NCI-H345 (cell line): ENCODE data around the gene EPHB3.

Experiments used
- DNase-seq: peaks from one replicate; lab custom pipeline; 2025; lab: John Stamatoyannopoulos, UW

Gene EPHB3

GRCh38 chr3:184564685-184565385 lies 3.2 kb downstream of the EPHB3 start:
- no peak for DNase-seq

GRCh38 chr3:184565421-184566211 lies 4.0 kb downstream of the EPHB3 start:
- peak; percentile 45 for DNase-seq

- DNase-seq = no peak
Observed at GRCh38 chr3:184566441-184567414, 5.1 kb downstream of the EPHB3 start.

- DNase-seq = no peak
Observed at GRCh38 chr3:184567946-184568559, 6.5 kb downstream of the EPHB3 start.

- DNase-seq = no peak
Observed at GRCh38 chr3:184568560-184568923, 7.0 kb downstream of the EPHB3 start.

- DNase-seq = peak; percentile 51
Observed at GRCh38 chr3:184568924-184569829, 7.6 kb downstream of the EPHB3 start.

GRCh38 chr3:184570035-184570434 lies 8.4 kb downstream of the EPHB3 start:
- no peak for DNase-seq

GRCh38 chr3:184570489-184570888 lies 8.9 kb downstream of the EPHB3 start:
- no peak for DNase-seq

- no peak for DNase-seq
Observed at GRCh38 chr3:184571750-184572377, 10.3 kb downstream of the EPHB3 start.

- no peak for DNase-seq
Observed at GRCh38 chr3:184572633-184573270, 11.2 kb downstream of the EPHB3 start.

- DNase-seq = no peak
Observed at GRCh38 chr3:184574515-184575417, 13.2 kb downstream of the EPHB3 start.

GRCh38 chr3:184575701-184576100 lies 14.1 kb downstream of the EPHB3 start:
- no peak for DNase-seq

GRCh38 chr3:184576457-184577240 lies 15.1 kb downstream of the EPHB3 start:
- DNase-seq = no peak

- no peak for DNase-seq
Observed at GRCh38 chr3:184577546-184577945, 16.0 kb downstream of the EPHB3 start.

GRCh38 chr3:184578218-184578617 lies 16.6 kb downstream of the EPHB3 start:
- no peak for DNase-seq

GRCh38 chr3:184578822-184579221 lies 17.2 kb downstream of the EPHB3 start:
- DNase-seq = no peak

- DNase-seq = no peak
Observed at GRCh38 chr3:184579513-184579912, 17.9 kb downstream of the EPHB3 start.

GRCh38 chr3:184580376-184580775 lies 18.8 kb downstream of the EPHB3 start:
- no peak for DNase-seq
